ENCODE results near the gene KCNIP1. TPM values are rescaled to one million over a fixed set of nuclear protein-coding genes. Genes with fewer than 3 reads are reported as not detected.

KCNIP1 gene
- total and polyA plus RNA-seq, 10 of the 15 experiments (the other 5 are each of a cell fraction or from before 2014, with no cell fraction given), result not detected

DNA sequence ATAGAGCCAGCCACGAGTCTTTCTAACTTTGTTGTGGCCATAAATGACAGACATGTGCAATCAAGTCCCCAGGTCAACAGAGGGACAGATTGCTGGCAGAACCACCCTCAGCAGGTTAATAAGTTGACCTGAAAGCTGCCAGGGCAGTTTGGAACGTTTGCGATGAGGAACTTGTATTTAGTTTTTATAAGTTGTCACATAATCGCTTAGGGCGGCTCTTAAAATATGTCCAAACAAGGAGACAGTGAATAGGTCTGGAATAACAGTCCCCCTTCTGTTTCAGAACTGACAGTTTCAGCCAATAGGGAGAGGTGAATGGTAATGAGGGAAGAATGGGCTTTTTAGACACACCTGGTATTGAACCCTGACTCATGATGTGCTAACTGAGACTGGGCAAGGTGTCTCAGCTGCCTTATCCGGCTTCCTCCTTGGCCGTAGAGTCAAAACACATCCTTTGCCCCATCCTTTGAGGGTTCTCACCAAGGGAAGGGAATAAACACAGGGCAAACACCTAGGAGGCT is 246.2 kb downstream of the KCNIP1 start:
- H3K36me3 ChIP-seq (ENCODE audit: control insufficient read depth in 2 of 2, insufficient read depth in 2 of 2, low read length in 1 of 2), result no peaks in the 10 kb centered on the region
- 38% methylated on average over 7 of the region's 7 CpGs for WGBS (ENCODE audit: insufficient coverage, insufficient replicate concordance, low lambda C conversion rate, missing lambda C conversion rate)
- peaks cover 2 to 10% of the 10 kb centered on the region in 2 experiments; a peak in 3 of 4 replicates for H3K27me3 ChIP-seq (replicated peaks in 1 of 2; ENCODE audit: control insufficient read depth in 2 of 2, insufficient read depth in 2 of 2, low read length in 1 of 2)
- ChIA-PET RAD21 (ENCODE audit: unreplicated experiment) (interaction anchor here (1.4 kb wide), 1 partner anchor 41 kb away, joined by 5 read pairs; no protein-coding TSS in a partner anchor), POLR2A (no interaction called here), SMC1A (ENCODE audit: uncharacterized antibody, unreplicated experiment) (interaction anchor here (1.0 to 1.3 kb wide), 2 partner anchors 19 to 41 kb away, joined by 3 to 7 read pairs; no protein-coding TSS in a partner anchor), CTCF (interaction anchor here (0.6 to 2.1 kb wide), 4 partner anchors 9 to 111 kb away, joined by 3 to 20 read pairs (median 4); no protein-coding TSS in a partner anchor)
- BruUV-seq (replicated peaks), result no TSS peak
- intact Hi-C loops (cut with micrococcal nuclease; ENCODE audit: unreplicated experiment), result loop anchor here (10.0 kb wide), 1 partner anchor 455 kb away; no protein-coding TSS in a partner anchor
- no peaks in the 10 kb centered on the region for H3K9me3 ChIP-seq (replicated peaks; ENCODE audit: control insufficient read depth, insufficient read depth, low read length)
- no peak overlapping the region for H2AFZ ChIP-seq (ENCODE audit: control insufficient read depth, low read depth, low read length)
- in situ Hi-C loops (cut with MboI), result loop anchor here (5.0 kb wide), 1 partner anchor 592 kb away; no protein-coding TSS in a partner anchor
- H3K9ac ChIP-seq (ENCODE audit: control insufficient read depth, insufficient read depth, low read length), result no peak overlapping the region
- H3K4me2 ChIP-seq (ENCODE audit: control insufficient read depth, insufficient read depth), result no peak overlapping the region
- H4K20me1 ChIP-seq (ENCODE audit: control insufficient read depth, insufficient read depth), result no peaks in the 10 kb centered on the region
- no peak overlapping the region for H3K27ac ChIP-seq (ENCODE audit: control insufficient read depth, insufficient read depth)
- DNase-seq (ENCODE audit: low read depth, low spot score), result no peak
- no peak for TF ChIP-seq CHD4 (IDR thresholded peaks at IDR 0.05)
- no peak for TF ChIP-seq PAX8 (IDR thresholded peaks at IDR 0.05)
- TF ChIP-seq CREB1 (IDR thresholded peaks at IDR 0.05; ENCODE audit: low read depth), result no peak
- ATAC-seq, result no peak
- no peak overlapping the region for H3K4me3 ChIP-seq
- no peak for FAIRE-seq
- no peaks in the 10 kb centered on the region for H3K79me2 ChIP-seq (ENCODE audit: control insufficient read depth, insufficient read depth, low read length)
- no peaks in the 10 kb centered on the region for H3K4me1 ChIP-seq (ENCODE audit: control insufficient read depth, insufficient read depth, low read length)

DNA sequence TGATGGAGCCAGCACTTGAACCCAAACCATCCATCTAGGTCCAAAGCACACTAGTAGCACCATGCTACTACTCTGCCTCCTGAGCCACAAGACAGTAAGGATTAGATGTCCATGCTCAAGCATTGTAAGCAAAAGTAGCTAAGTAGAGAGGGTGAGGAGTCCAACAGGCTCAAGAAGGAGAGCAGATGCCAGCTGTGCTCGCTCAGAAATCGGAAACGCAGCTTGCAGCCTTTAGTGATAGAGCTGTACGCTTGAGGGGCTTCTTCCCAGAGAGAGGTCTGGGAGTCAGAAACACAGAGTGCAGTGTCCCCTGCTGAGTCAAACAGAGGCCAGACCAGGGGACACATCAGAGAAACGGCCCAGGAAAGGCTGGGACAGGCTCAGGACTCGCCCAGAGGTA is 247.0 kb downstream of the KCNIP1 start:
- no peaks in the 10 kb centered on the region for H4K20me1 ChIP-seq (ENCODE audit: control insufficient read depth, insufficient read depth)
- H3K4me3 ChIP-seq, result no peak overlapping the region
- in situ Hi-C loops (cut with MboI) (no loop called here), intact Hi-C loops (cut with micrococcal nuclease; ENCODE audit: unreplicated experiment) (no loop called here)
- no peaks in the 10 kb centered on the region for H3K79me2 ChIP-seq (ENCODE audit: control insufficient read depth, insufficient read depth, low read length)
- H2AFZ ChIP-seq (ENCODE audit: control insufficient read depth, low read depth, low read length), result no peak overlapping the region
- BruUV-seq (replicated peaks), result no TSS peak
- 45% methylated on average over 6 of the region's 6 CpGs for WGBS (ENCODE audit: insufficient coverage, insufficient replicate concordance, low lambda C conversion rate, missing lambda C conversion rate)
- H3K4me1 ChIP-seq (ENCODE audit: control insufficient read depth, insufficient read depth, low read length), result no peaks in the 10 kb centered on the region
- ChIA-PET SMC1A (ENCODE audit: uncharacterized antibody, unreplicated experiment) (interaction anchor here (1.0 to 1.3 kb wide), 2 partner anchors 18 to 40 kb away, joined by 3 to 7 read pairs; no protein-coding TSS in a partner anchor), CTCF (interaction anchor here (1.4 to 2.1 kb wide), 2 partner anchors 40 to 112 kb away, joined by 3 to 6 read pairs; no protein-coding TSS in a partner anchor), RAD21 (ENCODE audit: unreplicated experiment) (no interaction called here), POLR2A (no interaction called here)
- ATAC-seq (no peak), DNase-seq (ENCODE audit: low read depth, low spot score) (no peak), FAIRE-seq (no peak)
- no peak overlapping the region for H3K4me2 ChIP-seq (ENCODE audit: control insufficient read depth, insufficient read depth)
- peaks cover 2 to 6% of the 10 kb centered on the region in 2 experiments; a peak in 3 of 4 replicates for H3K27me3 ChIP-seq (replicated peaks in 1 of 2; ENCODE audit: control insufficient read depth in 2 of 2, insufficient read depth in 2 of 2, low read length in 1 of 2)
- no peaks in the 10 kb centered on the region for H3K9me3 ChIP-seq (replicated peaks; ENCODE audit: control insufficient read depth, insufficient read depth, low read length)
- no peaks in the 10 kb centered on the region for H3K36me3 ChIP-seq (ENCODE audit: control insufficient read depth in 2 of 2, insufficient read depth in 2 of 2, low read length in 1 of 2)
- H3K9ac ChIP-seq (ENCODE audit: control insufficient read depth, insufficient read depth, low read length), result no peak overlapping the region
- TF ChIP-seq ZNF687 (IDR thresholded peaks at IDR 0.05) (no peak), TARDBP (IDR thresholded peaks at IDR 0.05; ENCODE audit: borderline replicate concordance) (no peak), KLF5 (IDR thresholded peaks at IDR 0.05; ENCODE audit: partially characterized antibody) (no peak), ESRRA (IDR thresholded peaks at IDR 0.05; ENCODE audit: low read length) (no peak), CREM (IDR thresholded peaks at IDR 0.05; ENCODE audit: low read depth) (no peak), BRCA1 (IDR thresholded peaks at IDR 0.05; ENCODE audit: low read depth, low read length) (no peak), CBFB (IDR thresholded peaks at IDR 0.05; ENCODE audit: low read depth) (no peak), NR2C2 (IDR thresholded peaks at IDR 0.05; ENCODE audit: borderline replicate concordance, control insufficient read depth, insufficient read length, low read depth) (no peak), HCFC1 (IDR thresholded peaks at IDR 0.05; ENCODE audit: low read length) (no peak), SUZ12 (IDR thresholded peaks at IDR 0.05; ENCODE audit: unreplicated experiment) (no peak), RAD51 (IDR thresholded peaks at IDR 0.05) (no peak)
- H3K27ac ChIP-seq (ENCODE audit: control insufficient read depth, insufficient read depth), result no peak overlapping the region

Measured in GM12878 (cell line).